Stimulated activated CD8-positive, alpha-beta memory T cell treated with anti-CD3 and anti-CD28 coated beads, Interleukin-4, amount 100 ng/mL, for 4 hours (primary cell): ENCODE data around the gene EMD.
"Not testable (repeated sequence)": the region's sequence is repeated elsewhere in the genome, so short reads cannot be mapped to it uniquely, and the experiment has no call there.

ENCODE experiments used
- DNase-seq, 2 donors: peaks; one replicate each; pipeline ENCODE4 v3.0.0-alpha.2; 2020; ENCODE audit warnings: low read depth in 2 of 2, low spot score in 1 of 2

EMD gene

GRCh38 chrX:154378799-154379568 lies at the start of gene EMD:
TSS of gene EMD (plus strand) at chrX:154379295. CDS start at chrX:154379485, 190 bp downstream.
- peak; percentile 82 to 95 for DNase-seq

GRCh38 chrX:154332561-154332960 lies 46.5 kb upstream of the EMD start:
- no peak for DNase-seq

- no peak for DNase-seq
Measured at GRCh38 chrX:154333116-154333515, 46.0 kb upstream of the EMD start.

GRCh38 chrX:154333837-154334271 lies 45.2 kb upstream of the EMD start:
- no peak for DNase-seq

- DNase-seq, result no peak
Measured at GRCh38 chrX:154334496-154334895, 44.6 kb upstream of the EMD start.

GRCh38 chrX:154341399-154342298 lies 37.4 kb upstream of the EMD start:
- not testable (repeated sequence) for DNase-seq

- DNase-seq, result not testable (repeated sequence)
Measured at GRCh38 chrX:154343063-154343462, 36.0 kb upstream of the EMD start.

- not testable (repeated sequence) for DNase-seq
Measured at GRCh38 chrX:154343620-154344019, 35.5 kb upstream of the EMD start.

GRCh38 chrX:154348114-154348531 lies 31.0 kb upstream of the EMD start:
- DNase-seq, result no peak

- no peak for DNase-seq
Measured at GRCh38 chrX:154348646-154349358, 30.3 kb upstream of the EMD start.

- no peak for DNase-seq
Measured at GRCh38 chrX:154349359-154349935, 29.6 kb upstream of the EMD start.

- DNase-seq, result no peak
Measured at GRCh38 chrX:154349979-154350378, 29.1 kb upstream of the EMD start.

- no peak for DNase-seq
Measured at GRCh38 chrX:154350429-154351182, 28.5 kb upstream of the EMD start.

- DNase-seq, result no peak
Measured at GRCh38 chrX:154351183-154352011, 27.7 kb upstream of the EMD start.

- DNase-seq, result no peak
Measured at GRCh38 chrX:154352012-154352401, 27.1 kb upstream of the EMD start.

GRCh38 chrX:154352466-154352865 lies 26.6 kb upstream of the EMD start:
- no peak for DNase-seq

- DNase-seq, result no peak
Measured at GRCh38 chrX:154353172-154353843, 25.8 kb upstream of the EMD start.

GRCh38 chrX:154354013-154354412 lies 25.1 kb upstream of the EMD start:
- DNase-seq, result no peak

GRCh38 chrX:154354516-154354915 lies 24.6 kb upstream of the EMD start:
- no peak for DNase-seq
